ENCODE results near the gene MPO. TPM values are rescaled to one million over a fixed set of nuclear protein-coding genes. Genes with fewer than 3 reads are reported as not detected.

MPO gene
- total RNA-seq, 1 experiment from 2014 or later = not detected

DNA sequence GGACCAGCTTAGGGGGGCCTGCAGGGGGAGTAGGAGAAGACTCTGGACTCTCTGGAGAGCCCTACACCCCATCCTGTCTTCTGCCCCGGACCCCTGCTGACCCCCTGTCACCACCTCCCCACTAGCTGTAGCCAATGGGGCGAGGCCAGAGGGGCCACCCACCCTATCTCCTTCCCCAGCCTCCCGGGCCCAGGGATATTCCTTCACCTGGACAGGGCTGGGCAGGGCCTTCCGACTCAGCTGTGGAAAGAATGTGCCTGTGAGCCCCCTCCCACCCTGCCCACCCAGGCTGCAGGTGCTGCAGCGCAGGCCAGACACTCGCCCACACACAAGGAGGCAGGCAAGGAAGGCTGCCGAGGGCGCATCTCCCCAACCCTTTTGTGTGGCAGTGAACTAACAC lies 24.9 kb upstream of the MPO start:
- H3K9ac ChIP-seq (ENCODE audit: low read length) = no peak overlapping the region
- H3K79me2 ChIP-seq (ENCODE audit: insufficient read depth, low read length) = no peaks in the 10 kb centered on the region
- ChIA-PET CTCF (interaction anchor here (4.8 kb wide), 1 partner anchor 12 kb away, joined by 27 read pairs; no protein-coding TSS in a partner anchor), RAD21 (ENCODE audit: low non-redundant PET in 1 of 2, low total read pairs in 2 of 2, uncharacterized antibody in 2 of 2, unreplicated experiment in 2 of 2) (interaction anchor here in 1 of 2 experiments (1.4 kb wide), 1 partner anchor 12 kb away, joined by 4 read pairs; no protein-coding TSS in a partner anchor), POLR2A (no interaction called here)
- no peaks in the 10 kb centered on the region for H3K9me3 ChIP-seq (ENCODE audit: control insufficient read depth in 1 of 2, insufficient read depth in 1 of 2, low read depth in 1 of 2, low read length in 2 of 2)
- no peak overlapping the region for H3K27ac ChIP-seq (ENCODE audit: low read depth, low read length)
- no peak for DNase-seq (ENCODE audit: low read depth, low spot score)
- H3K4me2 ChIP-seq (ENCODE audit: low read length) = no peak overlapping the region
- H3K4me1 ChIP-seq (ENCODE audit: control insufficient read depth in 1 of 2, insufficient read depth in 2 of 2, low read length in 2 of 2) = peaks cover 0 to 9% of the 10 kb centered on the region in 2 experiments; a peak in 2 of 4 replicates
- TF ChIP-seq SRF (IDR thresholded peaks at IDR 0.05; ENCODE audit: low read depth) (no peak), EZH2 (IDR thresholded peaks at IDR 0.05) (no peak), ELF1 (IDR thresholded peaks at IDR 0.05; ENCODE audit: borderline replicate concordance, low read depth) (no peak), SIN3A (IDR thresholded peaks at IDR 0.05; ENCODE audit: low read depth) (no peak), CEBPB (IDR thresholded peaks at IDR 0.05; ENCODE audit: low read depth) (no peak), JUND (IDR thresholded peaks at IDR 0.05) (no peak), TCF7L2 (IDR thresholded peaks at IDR 0.05; ENCODE audit: borderline replicate concordance, extremely low read depth, insufficient read depth, insufficient read length) (no peak), EGR1 (IDR thresholded peaks at IDR 0.05; ENCODE audit: low read depth) (no peak), YY1 (IDR thresholded peaks at IDR 0.05; ENCODE audit: extremely low read depth, insufficient replicate concordance, low read depth, low read length) (no peak), ZNF274 (IDR thresholded peaks at IDR 0.05; ENCODE audit: low read depth, low read length) (no peak), ZFX (IDR thresholded peaks at IDR 0.05) (no peak), FOSL1 (IDR thresholded peaks at IDR 0.05; ENCODE audit: low read depth) (no peak), RAD21 (IDR thresholded peaks at IDR 0.05; ENCODE audit: low read depth) (no peak), EZH2phosphoT487 (IDR thresholded peaks at IDR 0.05; ENCODE audit: borderline replicate concordance) (no peak), POLR2AphosphoS5 (IDR thresholded peaks at IDR 0.05; ENCODE audit: low read depth, low read length) (no peak)
- TF ChIP-seq, protein P1, sequence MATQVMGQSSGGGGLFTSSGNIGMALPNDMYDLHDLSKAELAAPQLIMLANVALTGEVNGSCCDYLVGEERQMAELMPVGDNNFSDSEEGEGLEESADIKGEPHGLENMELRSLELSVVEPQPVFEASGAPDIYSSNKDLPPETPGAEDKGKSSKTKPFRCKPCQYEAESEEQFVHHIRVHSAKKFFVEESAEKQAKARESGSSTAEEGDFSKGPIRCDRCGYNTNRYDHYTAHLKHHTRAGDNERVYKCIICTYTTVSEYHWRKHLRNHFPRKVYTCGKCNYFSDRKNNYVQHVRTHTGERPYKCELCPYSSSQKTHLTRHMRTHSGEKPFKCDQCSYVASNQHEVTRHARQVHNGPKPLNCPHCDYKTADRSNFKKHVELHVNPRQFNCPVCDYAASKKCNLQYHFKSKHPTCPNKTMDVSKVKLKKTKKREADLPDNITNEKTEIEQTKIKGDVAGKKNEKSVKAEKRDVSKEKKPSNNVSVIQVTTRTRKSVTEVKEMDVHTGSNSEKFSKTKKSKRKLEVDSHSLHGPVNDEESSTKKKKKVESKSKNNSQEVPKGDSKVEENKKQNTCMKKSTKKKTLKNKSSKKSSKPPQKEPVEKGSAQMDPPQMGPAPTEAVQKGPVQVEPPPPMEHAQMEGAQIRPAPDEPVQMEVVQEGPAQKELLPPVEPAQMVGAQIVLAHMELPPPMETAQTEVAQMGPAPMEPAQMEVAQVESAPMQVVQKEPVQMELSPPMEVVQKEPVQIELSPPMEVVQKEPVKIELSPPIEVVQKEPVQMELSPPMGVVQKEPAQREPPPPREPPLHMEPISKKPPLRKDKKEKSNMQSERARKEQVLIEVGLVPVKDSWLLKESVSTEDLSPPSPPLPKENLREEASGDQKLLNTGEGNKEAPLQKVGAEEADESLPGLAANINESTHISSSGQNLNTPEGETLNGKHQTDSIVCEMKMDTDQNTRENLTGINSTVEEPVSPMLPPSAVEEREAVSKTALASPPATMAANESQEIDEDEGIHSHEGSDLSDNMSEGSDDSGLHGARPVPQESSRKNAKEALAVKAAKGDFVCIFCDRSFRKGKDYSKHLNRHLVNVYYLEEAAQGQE (IDR thresholded peaks at IDR 0.05; ENCODE audit: low read depth) = no peak
- TF ChIP-seq, protein P2, sequence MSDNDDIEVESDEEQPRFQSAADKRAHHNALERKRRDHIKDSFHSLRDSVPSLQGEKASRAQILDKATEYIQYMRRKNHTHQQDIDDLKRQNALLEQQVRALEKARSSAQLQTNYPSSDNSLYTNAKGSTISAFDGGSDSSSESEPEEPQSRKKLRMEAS (IDR thresholded peaks at IDR 0.05) = no peak
- TF ChIP-seq, protein P3, sequence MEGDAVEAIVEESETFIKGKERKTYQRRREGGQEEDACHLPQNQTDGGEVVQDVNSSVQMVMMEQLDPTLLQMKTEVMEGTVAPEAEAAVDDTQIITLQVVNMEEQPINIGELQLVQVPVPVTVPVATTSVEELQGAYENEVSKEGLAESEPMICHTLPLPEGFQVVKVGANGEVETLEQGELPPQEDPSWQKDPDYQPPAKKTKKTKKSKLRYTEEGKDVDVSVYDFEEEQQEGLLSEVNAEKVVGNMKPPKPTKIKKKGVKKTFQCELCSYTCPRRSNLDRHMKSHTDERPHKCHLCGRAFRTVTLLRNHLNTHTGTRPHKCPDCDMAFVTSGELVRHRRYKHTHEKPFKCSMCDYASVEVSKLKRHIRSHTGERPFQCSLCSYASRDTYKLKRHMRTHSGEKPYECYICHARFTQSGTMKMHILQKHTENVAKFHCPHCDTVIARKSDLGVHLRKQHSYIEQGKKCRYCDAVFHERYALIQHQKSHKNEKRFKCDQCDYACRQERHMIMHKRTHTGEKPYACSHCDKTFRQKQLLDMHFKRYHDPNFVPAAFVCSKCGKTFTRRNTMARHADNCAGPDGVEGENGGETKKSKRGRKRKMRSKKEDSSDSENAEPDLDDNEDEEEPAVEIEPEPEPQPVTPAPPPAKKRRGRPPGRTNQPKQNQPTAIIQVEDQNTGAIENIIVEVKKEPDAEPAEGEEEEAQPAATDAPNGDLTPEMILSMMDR (IDR thresholded peaks at IDR 0.05 in 2 of 3, conservative IDR thresholded peaks at IDR 0.05 in 1 of 3; ENCODE audit: borderline replicate concordance in 1 of 3, insufficient read depth in 1 of 3, low read depth in 2 of 3, low read length in 2 of 3) = no peak
- no peaks in the 10 kb centered on the region for H4K20me1 ChIP-seq (ENCODE audit: insufficient read depth)
- intact Hi-C loops (cut with micrococcal nuclease) = no loop called here
- H3K9me2 ChIP-seq (ENCODE audit: insufficient read depth) = no peaks in the 10 kb centered on the region
- no peaks in the 10 kb centered on the region for H3K36me3 ChIP-seq (ENCODE audit: control insufficient read depth in 1 of 2, insufficient read depth in 2 of 2, low read length in 2 of 2)
- BruUV-seq (replicated peaks) = no TSS peak
- H3K4me3 ChIP-seq (replicated peaks in 1 of 2; ENCODE audit: low read depth in 1 of 2, low read length in 2 of 2) = no peak overlapping the region
- no peak overlapping the region for H2AFZ ChIP-seq (ENCODE audit: low read depth, low read length, poor library complexity, severe bottlenecking)
- H3K27me3 ChIP-seq (ENCODE audit: insufficient read depth, low read length) = no peaks in the 10 kb centered on the region
- ATAC-seq = no peak
